ENCODE results near the gene NAPA.

The NAPA gene

GRCh38 chr19:47495478-47496372 lies 19.1 kb downstream of the NAPA start:
- H3K4me3 ChIP-seq (ENCODE audit: low read length), result no peak overlapping the region
- H3K27ac ChIP-seq (ENCODE audit: low read depth, low read length), result no peak overlapping the region
- no peaks in the 10 kb centered on the region for H3K9me2 ChIP-seq (replicated peaks; ENCODE audit: control insufficient read depth, low read length)
- no peaks in the 10 kb centered on the region for H3K4me1 ChIP-seq (ENCODE audit: control insufficient read depth, low read length)
- no peak overlapping the region for H3K4me2 ChIP-seq (ENCODE audit: low read length)
- H3F3A ChIP-seq (ENCODE audit: control insufficient read depth, insufficient read depth), result no peaks in the 10 kb centered on the region
- no peaks in the 10 kb centered on the region for H4K20me1 ChIP-seq (ENCODE audit: control insufficient read depth, insufficient read depth, low read depth, low read length)
- H3K36me3 ChIP-seq (ENCODE audit: control insufficient read depth, low read length), result peaks cover 40% of the 10 kb centered on the region
- TF ChIP-seq EZH2phosphoT487 (IDR thresholded peaks at IDR 0.05; ENCODE audit: borderline replicate concordance, low read length), result no peak
- TF ChIP-seq, protein P1, sequence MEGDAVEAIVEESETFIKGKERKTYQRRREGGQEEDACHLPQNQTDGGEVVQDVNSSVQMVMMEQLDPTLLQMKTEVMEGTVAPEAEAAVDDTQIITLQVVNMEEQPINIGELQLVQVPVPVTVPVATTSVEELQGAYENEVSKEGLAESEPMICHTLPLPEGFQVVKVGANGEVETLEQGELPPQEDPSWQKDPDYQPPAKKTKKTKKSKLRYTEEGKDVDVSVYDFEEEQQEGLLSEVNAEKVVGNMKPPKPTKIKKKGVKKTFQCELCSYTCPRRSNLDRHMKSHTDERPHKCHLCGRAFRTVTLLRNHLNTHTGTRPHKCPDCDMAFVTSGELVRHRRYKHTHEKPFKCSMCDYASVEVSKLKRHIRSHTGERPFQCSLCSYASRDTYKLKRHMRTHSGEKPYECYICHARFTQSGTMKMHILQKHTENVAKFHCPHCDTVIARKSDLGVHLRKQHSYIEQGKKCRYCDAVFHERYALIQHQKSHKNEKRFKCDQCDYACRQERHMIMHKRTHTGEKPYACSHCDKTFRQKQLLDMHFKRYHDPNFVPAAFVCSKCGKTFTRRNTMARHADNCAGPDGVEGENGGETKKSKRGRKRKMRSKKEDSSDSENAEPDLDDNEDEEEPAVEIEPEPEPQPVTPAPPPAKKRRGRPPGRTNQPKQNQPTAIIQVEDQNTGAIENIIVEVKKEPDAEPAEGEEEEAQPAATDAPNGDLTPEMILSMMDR (IDR thresholded peaks at IDR 0.05; ENCODE audit: low read depth, low read length, poor library complexity, severe bottlenecking), result no peak
- H3K27me3 ChIP-seq (ENCODE audit: control insufficient read depth, low read length), result no peaks in the 10 kb centered on the region
- no peaks in the 10 kb centered on the region for H3K79me2 ChIP-seq (ENCODE audit: control insufficient read depth, low read length)
- H3K9me3 ChIP-seq (ENCODE audit: control insufficient read depth, insufficient read depth, low read length), result no peaks in the 10 kb centered on the region

GRCh38 chr19:47494729-47495128 lies 20.1 kb downstream of the NAPA start:
- no peaks in the 10 kb centered on the region for H3K27me3 ChIP-seq (ENCODE audit: control insufficient read depth, low read length)
- H3K27ac ChIP-seq (ENCODE audit: low read depth, low read length), result no peak overlapping the region
- no peaks in the 10 kb centered on the region for H3K9me2 ChIP-seq (replicated peaks; ENCODE audit: control insufficient read depth, low read length)
- H3K4me3 ChIP-seq (ENCODE audit: low read length), result no peak overlapping the region
- no peaks in the 10 kb centered on the region for H4K20me1 ChIP-seq (ENCODE audit: control insufficient read depth, insufficient read depth, low read depth, low read length)
- H3K79me2 ChIP-seq (ENCODE audit: control insufficient read depth, low read length), result no peaks in the 10 kb centered on the region
- TF ChIP-seq EZH2phosphoT487 (IDR thresholded peaks at IDR 0.05; ENCODE audit: borderline replicate concordance, low read length), result no peak
- TF ChIP-seq, protein P1 (IDR thresholded peaks at IDR 0.05; ENCODE audit: low read depth, low read length, poor library complexity, severe bottlenecking), result no peak
- no peaks in the 10 kb centered on the region for H3F3A ChIP-seq (ENCODE audit: control insufficient read depth, insufficient read depth)
- H3K9me3 ChIP-seq (ENCODE audit: control insufficient read depth, insufficient read depth, low read length), result no peaks in the 10 kb centered on the region
- peaks cover 45% of the 10 kb centered on the region for H3K36me3 ChIP-seq (ENCODE audit: control insufficient read depth, low read length)
- no peak overlapping the region for H3K4me2 ChIP-seq (ENCODE audit: low read length)
- H3K4me1 ChIP-seq (ENCODE audit: control insufficient read depth, low read length), result no peaks in the 10 kb centered on the region

GRCh38 chr19:47494211-47494547 lies 20.7 kb downstream of the NAPA start:
- no peak for TF ChIP-seq EZH2phosphoT487 (IDR thresholded peaks at IDR 0.05; ENCODE audit: borderline replicate concordance, low read length)
- TF ChIP-seq, protein P1 (IDR thresholded peaks at IDR 0.05; ENCODE audit: low read depth, low read length, poor library complexity, severe bottlenecking), result no peak
- no peaks in the 10 kb centered on the region for H4K20me1 ChIP-seq (ENCODE audit: control insufficient read depth, insufficient read depth, low read depth, low read length)
- peaks cover 46% of the 10 kb centered on the region for H3K36me3 ChIP-seq (ENCODE audit: control insufficient read depth, low read length)
- H3K4me1 ChIP-seq (ENCODE audit: control insufficient read depth, low read length), result no peaks in the 10 kb centered on the region
- no peak overlapping the region for H3K4me2 ChIP-seq (ENCODE audit: low read length)
- no peaks in the 10 kb centered on the region for H3K9me2 ChIP-seq (replicated peaks; ENCODE audit: control insufficient read depth, low read length)
- no peaks in the 10 kb centered on the region for H3K79me2 ChIP-seq (ENCODE audit: control insufficient read depth, low read length)
- no peaks in the 10 kb centered on the region for H3K9me3 ChIP-seq (ENCODE audit: control insufficient read depth, insufficient read depth, low read length)
- H3F3A ChIP-seq (ENCODE audit: control insufficient read depth, insufficient read depth), result no peaks in the 10 kb centered on the region
- no peak overlapping the region for H3K4me3 ChIP-seq (ENCODE audit: low read length)
- no peaks in the 10 kb centered on the region for H3K27me3 ChIP-seq (ENCODE audit: control insufficient read depth, low read length)
- H3K27ac ChIP-seq (ENCODE audit: low read depth, low read length), result no peak overlapping the region

Data from DOHH2 (cell line).